HPDE6-E6E7 (cell line): ENCODE measurements around the gene IMPA2.
A peak's percentile ranks its signal among the peaks of the same experiment; 100 is the strongest.
"Not testable (repeated sequence)": the region's sequence is repeated elsewhere in the genome, so short reads cannot be mapped to it uniquely, and the experiment has no call there.

Experiments used
- DNase-seq: peaks from one replicate; pipeline ENCODE4 v3.0.0; 2011; ENCODE audit warnings: missing footprints; ENCODE audit errors: extremely low spot score

The IMPA2 gene

DNA sequence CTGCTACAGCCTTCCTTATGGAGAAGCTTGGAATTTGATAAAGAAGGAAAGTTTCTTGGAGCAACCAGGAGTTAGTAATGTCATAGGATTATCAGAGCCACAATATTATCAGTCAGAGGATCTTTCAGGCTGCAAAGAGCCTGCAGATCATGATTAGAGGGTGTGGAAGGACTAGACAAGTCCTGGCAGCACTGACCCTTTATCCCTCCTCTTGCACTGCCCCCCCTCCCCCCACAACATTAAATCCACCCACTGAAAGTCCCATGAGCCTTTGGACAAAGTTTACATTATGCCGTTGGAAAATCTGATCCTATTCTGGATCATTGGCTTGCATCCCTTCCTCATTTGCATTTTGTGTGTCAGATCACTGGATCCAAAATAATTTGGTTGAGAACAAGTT, 18.7 kb upstream of the IMPA2 start:
- DNase-seq = no peak

DNA sequence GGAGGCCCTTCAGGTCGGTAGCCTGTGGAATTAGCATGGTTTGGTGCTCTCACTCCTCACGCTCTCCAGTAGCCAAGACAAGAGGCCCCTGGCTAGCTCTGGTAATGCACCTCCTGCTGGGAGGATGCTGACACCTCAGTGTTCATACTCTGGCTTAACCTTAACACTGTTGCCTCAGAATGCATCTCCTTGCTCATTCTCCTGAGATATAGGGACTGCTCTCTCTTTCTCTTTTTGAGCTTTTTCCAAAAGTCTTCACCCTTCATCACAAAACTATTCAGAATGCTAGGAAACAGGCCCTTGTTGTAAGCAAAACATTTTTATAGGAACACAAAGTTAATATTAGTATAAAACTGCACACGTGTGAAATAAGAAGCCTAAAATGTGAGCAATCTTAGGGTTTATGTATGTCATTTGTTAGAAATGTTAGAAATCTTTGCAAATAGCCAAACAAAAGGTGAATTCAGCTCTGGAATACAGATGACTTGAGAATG, 17.3 kb upstream of the IMPA2 start:
- no peak for DNase-seq

DNA sequence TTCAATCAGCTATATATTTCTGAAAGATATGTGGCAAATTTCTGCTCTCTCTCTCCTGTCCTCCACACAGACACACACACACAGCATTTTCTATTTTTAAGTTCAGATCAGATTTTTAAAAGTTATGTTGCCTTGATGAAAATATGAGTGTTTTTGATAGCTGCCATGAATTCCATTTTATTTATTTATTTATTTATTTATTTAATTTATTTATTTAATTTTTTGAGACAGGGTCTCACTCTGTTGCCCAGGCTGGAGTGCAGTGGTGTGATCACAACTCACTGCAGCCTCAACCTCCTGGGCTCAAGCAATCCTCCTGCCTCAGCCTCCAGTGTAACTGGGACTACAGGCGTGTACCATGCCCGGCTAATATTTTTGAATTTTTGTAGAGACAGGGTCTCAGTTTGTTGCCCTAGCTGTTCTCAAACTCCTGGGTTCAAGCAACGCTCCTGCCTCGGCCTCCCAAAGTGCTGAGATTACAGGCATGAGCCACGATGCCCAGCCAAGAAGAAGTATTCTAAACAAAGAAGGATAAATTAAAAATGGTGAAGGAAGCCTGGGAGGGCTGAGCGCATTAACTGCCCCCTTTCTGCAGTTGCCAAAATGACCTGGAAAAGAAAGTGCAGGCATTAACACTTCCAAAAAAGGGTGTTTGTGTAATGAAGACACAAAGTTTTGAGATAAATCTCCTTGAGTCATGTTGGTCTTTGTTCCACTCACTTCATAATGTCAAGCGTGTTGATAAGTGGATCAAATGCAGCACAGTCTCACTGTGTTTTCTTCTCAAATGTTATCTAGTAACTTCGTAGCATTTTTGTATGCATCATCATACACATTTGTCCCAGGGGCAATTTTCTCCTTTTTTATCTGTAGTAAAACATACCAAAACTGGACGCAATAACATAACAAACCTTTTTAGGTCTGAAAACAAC, 11.1 kb upstream of the IMPA2 start:
- DNase-seq = no peak

DNA sequence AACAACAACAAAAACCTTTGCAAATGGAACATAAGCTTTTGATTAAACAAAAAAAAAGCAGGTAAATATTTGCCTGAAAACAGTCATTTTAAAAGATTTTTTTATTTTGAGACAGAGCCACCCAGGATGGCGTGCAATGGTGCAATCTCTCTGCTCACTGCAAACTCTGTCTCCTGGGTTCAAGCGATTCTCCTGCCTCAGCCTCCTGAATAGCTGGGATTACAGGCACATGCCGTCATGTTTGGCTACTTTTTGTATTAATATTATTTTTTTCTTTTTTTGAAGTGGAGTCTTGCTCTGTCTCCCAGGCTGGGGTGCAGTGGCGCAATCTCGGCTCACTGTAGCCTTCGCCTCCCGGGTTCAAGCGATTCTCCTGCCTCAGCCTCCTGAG, 10.5 kb upstream of the IMPA2 start:
- not testable (repeated sequence) for DNase-seq

DNA sequence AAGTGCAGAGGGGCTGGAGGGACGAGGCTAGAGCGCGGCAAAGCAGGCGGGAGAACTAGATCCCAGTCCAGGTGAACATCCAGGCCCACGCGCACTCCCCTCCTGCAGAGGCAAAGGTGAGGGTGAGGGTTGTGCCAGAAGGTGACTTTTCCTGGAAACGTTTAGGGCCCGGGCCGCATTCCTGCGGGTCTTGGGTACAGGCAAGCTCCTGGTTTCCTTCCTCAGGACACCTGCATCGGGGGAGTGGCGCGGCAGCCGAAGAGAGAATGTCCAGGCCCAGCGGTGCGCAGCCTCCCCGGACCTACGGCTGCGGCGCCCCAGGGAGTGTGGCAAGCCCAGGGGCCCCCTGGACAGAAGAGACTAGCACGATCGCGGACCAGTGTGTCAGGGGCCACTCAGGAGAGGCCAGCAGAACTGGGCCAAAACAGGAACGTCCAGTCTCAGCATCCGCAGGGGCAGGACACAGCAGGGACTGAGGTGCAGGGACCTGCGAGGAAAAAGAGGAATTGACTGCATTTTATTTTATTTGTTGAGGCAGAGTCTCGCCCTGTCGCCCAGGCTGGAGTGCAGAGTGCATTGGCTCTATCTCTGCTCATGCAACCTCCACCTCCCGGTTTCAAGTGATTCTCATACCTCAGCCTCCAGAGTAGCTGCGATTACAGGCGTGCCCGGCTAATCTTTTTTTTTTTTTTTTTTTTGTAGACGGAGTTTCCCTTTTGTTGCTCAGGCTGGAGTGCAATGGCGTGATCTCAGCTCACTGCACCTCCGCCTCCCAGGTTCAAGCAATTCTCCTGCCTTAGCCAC, 8.7 kb upstream of the IMPA2 start:
- DNase-seq = no peak

DNA sequence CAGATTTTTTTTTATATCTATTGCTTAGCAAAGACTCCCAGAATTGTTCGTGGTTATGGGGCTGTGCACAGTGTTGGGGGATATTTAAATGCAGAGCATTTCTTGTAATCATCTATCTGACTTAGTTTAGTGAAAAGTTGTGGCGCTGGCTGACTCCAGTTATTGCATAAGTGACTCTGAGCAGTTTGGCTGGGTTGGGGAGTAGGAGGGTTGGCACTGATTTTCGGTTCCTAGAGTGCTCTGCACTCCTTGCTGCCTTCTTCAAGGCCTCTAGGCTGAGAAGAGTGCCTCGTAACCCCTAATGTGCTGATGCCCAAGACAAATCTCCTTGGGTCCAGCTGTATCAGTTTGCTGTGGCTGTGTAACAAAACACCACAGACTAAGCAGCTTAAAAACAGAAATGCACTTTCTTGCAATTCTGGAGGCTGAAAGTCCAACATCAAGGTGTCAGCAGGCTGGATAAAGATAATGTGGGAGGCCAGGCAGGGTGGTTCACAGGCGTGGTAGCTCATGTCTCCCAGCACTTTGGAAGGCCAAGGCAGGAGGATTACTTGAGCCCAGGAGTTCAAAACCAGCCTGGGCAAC, 6.5 kb upstream of the IMPA2 start:
- no peak for DNase-seq

DNA sequence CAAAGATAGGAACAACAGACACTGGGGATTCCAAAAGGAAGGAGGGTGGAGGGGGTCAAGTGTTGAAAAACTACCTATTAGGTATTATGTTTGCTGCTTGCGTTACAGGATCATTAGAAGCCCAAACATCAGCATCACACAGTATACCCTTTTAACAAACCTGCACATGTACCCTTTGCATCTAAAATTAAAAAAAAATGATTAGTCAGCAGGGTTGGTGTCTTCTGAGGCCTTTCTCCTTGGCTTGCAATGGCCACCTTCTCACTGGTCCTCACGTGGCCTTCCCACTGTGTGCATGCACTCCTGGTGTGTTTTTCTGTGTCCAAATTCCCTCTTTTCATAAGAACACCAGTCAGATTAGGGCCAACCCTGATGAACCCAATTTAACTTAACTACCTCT, 5.6 kb upstream of the IMPA2 start:
- no peak for DNase-seq

DNA sequence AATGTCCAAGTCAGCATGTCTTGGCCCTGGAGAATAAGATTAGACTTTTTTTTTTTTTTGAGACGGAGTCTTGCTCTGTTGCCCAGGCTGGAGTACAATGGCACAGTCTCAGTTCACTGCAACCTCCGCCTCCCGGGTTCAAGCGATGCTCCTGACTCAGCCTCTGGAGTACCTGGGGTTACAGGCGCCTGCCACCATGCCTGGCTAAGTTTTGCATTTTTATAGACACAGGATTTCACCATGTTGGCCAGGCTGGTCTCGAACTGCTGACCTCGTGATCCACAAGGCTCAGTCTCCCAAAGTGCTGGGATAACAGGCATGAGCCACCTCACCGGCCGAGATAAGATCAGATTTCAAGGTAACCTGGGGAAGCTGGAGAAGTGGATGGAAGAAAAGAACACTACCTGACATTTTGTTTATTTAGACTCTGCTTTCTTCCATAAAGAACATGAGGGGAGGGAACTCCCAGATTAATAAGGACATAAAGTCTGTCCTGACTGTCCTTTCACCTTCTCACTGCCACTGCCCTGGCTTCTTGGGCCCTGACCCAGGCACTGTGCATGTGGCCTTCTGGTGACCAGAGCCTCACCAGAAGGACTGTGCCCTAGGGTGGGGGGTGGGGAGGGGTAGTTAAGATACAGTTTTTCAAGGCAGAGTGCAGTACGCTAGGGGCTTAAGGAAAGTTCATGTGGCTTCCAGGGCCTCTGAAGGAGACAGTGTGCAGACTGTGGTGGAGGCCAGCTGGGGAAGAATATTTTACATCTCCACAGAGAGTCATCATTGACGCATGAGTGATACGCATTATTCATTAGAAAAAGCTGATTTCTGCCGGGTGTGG, 4.8 kb upstream of the IMPA2 start:
- no peak for DNase-seq

DNA sequence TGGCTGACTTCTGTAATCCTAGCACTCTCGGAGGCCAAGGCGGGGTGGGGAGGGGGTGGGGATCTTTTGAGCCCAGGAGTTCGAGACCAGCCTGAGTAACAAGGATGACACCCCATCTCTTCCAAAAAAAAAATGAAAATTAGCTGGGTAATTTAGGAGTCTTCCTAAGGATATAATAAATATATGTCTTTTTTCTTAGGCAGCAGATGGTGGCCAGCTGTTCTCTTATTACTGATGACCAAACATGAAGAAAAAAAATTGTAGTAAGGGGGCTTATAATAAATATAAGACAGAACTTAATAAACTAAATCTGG, 4.2 kb upstream of the IMPA2 start:
- no peak for DNase-seq

DNA sequence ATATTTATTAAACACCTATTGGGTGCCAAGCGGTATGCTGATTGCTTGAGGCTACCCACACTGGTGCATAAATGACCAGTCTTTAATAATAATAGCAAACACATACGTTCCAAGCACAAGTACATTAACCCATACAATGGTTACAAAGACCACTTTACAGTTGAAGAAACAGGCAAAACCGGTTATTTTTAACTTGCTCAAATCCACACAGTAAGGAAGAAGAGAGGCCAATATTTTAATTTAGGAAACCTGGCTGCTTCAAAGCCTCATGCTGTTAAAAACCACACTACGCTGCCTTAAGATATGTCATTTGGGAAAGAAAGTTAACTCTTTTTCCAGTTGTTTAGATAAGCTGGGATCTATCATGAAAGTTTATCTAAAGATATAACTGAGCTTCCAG, 2.4 kb upstream of the IMPA2 start:
- DNase-seq = no peak

DNA sequence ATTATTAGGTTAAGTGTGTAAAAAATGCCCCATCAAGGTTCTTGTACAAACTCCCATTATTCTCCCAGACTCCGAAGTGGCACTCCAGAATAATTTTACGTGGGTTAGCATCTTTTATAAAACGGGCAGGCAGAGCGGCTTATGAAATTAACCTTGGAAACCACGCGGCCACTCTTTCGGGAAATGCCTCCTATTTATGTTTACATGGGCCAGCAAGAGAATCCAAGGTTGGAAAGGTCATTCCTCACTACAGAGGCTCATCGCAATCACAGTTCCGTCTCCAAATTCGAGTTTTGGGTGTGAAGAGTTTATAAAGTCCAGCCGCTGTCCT, 1.2 kb upstream of the IMPA2 start:
- no peak for DNase-seq

DNA sequence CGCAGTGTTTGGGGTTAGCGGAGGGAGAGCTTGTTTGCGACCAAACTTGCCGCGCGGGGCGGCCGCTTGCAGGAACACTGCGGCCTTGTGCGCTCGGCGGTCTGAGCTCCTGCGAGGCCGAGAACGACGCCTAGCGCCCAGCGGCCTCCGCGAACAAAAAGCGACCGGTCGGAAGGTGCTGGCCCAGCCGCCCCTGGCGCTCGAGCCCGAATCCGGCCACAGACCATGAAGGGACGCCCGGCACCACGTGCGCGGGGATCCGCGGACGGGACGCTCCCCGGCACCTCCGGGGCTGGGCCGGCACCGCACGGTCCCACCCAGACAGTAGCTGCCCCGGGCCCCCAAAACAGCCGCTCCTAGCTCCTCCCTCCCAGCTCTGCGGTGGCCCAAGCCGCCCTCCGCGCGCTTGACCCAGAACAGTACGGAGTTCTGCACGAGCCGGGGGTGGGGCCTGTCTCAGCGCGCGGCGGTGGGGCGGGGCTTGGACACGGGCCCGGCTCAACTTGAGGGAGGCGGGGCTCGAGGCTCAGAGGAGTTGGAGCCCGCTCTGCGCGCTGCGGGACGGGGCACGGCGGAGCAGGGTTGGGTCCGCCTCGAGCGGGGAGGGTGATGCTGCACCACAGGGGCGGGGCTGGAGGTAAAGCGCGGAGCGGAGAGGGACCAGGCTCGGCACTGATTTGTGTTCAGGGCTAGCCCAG, 664 bp upstream of the IMPA2 start:
- DNase-seq = peak; percentile 16

DNA sequence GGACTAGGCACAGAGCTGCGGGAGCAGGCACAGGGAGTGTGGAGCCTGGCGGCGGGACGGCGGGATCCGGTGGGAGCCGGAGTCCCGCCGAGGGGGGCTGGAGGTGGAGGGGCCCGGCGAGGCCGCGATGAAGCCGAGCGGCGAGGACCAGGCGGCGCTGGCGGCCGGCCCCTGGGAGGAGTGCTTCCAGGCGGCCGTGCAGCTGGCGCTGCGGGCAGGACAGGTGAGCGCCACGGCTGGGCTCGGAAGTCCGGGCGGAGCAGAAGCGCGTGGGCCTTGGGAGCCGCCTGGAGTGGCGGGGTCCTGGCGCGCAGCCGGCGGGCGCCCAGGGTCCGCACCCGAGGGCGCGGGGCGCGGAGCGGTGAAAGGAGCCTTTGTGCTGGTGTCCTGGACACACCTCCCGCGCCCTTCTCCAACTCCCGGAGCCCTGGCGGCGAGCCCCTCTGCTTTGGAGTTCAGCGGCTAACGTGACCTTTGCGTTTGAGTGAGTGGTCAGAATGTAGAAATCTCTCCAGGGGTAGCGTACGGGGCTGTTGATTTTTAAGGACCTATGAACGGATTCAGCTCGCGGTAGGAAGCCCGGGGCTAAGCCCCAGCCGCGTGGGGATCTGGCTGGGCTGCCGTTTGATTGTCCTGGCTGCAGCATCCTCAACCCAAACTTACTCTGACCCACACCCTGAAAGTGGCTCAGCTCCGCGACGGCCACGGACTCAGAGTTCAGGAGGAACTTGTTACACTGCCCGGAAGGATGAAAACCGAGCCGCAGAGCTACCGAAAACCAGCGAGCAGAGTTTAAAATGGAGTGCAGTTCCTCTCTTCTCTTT, 448 bp downstream of the IMPA2 start:
- no peak for DNase-seq

DNA sequence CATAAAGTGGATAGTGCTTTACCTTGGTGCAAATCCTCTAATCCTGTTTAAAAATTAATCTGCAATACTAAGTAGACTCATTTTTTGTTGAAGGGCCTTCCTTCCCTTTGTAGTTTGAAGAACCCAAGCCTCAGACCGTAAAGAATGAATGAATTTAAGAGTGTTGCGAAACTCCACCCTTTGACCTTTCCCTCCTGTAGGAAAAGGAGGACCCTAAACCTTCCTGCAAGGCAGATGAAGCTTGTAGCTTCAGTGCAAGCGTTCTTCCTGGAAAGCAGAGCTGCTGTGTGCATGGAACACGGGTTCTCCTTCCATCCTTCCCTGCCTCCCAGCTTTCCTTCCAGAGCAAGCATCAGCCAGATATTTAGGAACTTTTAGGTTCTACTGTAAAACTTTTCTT, 1.7 kb downstream of the IMPA2 start:
- no peak for DNase-seq

DNA sequence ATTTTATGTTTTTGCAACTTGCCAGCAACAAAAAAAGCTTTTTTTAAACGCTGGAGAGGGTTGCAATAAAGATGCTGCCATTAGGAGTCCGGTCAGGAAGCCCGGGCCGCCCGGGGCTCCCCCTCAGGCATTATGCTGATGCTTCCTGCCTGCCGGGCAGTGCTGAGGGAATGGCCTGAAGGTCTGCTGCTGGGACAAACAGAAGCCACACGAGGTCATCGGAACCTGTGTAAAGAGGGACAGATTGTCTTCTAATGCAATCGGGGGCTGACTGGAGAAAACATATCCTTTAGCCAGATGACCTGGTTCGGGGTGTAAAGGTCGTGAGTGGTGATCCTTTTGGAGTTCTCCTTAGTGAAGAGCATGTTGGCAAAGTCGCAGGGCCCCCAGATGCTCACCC, 2.3 kb downstream of the IMPA2 start:
- no peak for DNase-seq

DNA sequence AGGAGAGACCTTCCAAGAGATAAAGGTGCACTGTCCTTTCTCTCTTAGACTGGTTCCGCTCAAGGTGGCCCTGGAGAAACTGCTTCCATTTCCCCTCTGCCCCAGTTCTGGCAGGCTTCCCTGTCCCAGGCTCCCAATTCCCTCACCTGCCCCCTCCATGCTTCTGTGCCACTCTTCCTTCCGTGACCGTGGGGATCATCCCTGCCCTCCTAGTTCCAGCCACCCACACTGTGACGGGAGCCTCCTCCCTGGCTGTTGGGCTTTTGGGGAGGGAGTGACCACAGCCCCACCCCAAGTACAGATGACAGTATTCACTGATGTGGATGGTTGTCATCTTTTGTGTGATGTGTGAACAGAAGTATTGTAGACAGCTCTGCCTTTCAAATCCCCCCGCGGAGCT, 2.8 kb downstream of the IMPA2 start:
- no peak for DNase-seq

DNA sequence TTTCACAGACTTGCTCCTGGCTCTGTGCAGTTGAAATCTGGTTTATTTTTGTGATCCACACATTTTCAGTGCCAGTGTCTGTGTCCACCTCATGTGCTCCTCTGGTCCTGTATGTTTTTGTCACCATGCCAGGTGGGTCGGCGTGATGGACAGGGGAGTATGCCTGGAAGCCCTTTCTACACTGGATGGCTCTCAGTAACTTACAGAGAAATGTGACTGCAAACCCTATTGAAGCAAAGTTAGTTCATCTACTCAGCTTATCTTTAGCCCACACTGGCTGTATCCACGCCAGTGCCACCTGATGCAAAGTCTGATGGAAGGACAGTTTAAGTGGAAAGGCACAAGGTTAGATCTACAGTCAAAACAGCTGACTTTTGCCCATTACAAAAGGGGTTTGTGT, 4.3 kb downstream of the IMPA2 start:
- no peak for DNase-seq

DNA sequence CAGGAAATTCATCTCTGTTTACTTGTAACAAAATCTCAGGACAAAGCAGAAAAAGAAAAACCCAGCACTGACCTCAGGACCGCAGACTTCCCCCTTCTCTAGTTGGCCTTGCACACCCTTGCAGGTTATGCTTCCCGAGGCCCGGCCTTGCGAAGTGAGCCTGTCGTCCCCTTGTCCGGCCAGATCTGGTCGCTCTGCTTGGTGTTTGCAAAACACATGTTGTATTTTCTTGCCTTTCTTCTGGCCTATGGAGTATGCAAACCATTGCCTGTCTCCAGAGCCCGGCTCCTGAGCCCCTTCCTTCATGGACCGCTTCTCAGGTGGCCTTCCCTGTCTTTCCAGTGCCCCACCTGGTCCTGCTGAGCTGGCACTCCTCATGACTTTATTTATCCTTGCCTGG, 4.8 kb downstream of the IMPA2 start:
- no peak for DNase-seq

DNA sequence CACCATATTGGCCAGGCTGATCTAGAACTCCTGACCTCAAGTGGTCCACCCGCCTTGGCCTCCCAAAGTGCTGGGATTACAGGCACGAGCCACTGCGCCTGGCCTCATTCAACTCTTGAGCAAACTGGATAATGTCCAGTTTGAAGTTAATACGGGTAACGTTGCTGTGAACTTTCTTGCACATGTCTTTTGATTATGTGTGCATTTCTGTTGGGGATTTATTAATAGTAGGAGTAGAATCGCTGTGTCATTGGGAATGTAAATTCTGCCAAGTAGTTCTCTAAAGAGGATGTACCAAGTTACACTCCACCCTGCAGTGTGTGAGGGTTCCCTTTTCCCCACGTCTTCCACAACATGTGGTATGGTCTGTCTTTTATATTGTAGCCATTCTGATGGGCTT, 6.2 kb downstream of the IMPA2 start:
- DNase-seq = no peak

DNA sequence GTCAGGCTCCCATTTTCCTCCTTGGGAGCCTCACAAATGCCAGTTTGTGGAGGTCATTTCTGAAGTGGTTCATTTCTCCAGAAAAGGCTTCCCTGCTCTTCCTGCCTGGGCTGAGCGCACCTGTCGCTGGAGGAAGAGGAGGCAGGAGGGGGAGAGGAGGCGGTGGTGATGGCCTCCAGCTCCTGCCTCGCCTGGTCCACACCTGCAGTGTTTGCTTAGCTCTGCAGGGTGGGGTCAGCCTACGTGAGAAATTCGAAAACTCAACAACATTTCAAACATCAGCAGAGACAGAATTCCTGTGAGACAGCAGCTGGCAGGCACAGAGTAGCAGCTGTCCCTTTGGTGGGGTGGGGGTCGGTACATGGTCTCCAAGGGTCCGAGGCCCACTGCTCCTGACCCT, 7.9 kb downstream of the IMPA2 start:
- no peak for DNase-seq
